ENCODE measurements around the gene LY6G6F.

The LY6G6F gene

DNA sequence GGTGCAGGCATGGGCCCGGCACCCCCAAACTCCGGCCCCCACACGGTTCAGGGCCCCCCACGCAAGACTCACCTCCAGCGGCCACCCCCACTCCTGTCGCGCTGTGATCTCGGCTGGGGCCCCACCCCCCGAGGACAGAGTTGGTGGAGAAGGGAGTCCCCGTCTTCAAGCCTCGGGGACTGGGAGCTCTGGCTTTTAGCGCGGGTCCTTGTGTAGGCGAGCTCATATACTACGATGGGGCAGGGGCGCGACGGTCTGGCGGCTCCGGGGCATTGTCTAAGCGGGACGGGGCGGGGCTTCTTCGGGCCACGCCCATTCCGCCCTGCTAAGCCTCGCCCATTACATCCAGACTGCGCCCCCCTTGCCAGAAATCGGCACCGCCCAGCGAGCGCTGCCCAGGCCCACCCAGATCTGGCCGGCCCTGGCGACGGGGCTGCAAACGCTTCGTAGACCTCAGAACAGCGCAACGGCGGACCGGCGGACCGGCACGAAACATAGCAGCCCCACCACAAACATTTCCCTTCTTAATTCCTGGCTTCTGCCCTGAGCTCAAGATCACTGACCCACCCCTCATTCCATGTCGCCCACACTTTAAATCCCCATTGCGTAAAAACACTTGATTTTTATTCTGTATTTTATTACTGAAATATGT is 23.4 kb downstream of the LY6G6F start:
- TF ChIP-seq GATA3 (IDR thresholded peaks at IDR 0.05; ENCODE audit: low read depth, low read length), result no peak
- TF ChIP-seq GATA2 (IDR thresholded peaks at IDR 0.05; ENCODE audit: low read depth, low read length), result no peak

DNA sequence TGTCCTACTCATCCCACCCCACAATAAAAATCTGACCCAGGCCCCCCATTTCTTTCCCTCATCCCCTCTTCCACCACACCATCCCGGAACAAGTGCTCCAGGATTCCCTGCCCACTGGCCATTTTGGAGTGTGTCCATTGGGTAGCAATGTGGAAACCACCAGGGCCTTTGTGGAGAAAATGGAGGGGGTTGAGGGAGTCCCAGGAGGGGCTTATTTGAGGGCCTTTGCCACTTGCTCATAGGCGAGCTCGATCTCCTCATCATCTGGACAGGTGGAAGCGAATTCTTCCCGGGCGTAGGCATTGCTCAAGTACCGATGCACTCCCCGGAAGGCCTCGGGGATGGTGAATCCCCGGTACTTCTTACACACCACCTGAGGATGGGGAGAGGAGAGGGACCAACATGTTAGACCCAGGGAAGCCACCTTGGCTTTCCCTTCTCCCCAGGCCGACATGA is 24.0 kb downstream of the LY6G6F start:
- TF ChIP-seq GATA3 (IDR thresholded peaks at IDR 0.05; ENCODE audit: low read depth, low read length) (no peak), GATA2 (IDR thresholded peaks at IDR 0.05; ENCODE audit: low read depth, low read length) (no peak)

DNA sequence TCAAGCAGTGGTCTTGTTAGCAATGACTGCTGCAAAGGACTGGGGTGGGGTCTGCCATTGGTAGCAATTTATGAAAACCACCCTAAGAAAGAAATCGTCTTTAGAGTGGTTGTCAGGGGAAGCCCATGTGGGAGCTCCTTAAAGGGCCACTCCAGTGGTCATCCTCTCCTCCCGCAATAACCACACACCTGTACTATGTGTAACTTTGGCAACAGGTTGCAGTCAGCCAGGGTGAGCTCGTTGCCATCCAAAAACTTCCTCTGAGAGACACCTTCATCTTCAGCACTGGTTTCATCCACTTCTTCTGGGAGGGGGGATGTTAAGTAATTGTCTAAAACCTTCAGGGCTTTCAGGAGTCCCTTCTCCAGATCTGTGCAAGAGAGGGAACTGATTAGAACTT is 25.4 kb downstream of the LY6G6F start:
- TF ChIP-seq GATA2 (IDR thresholded peaks at IDR 0.05; ENCODE audit: low read depth, low read length), result no peak
- TF ChIP-seq GATA3 (IDR thresholded peaks at IDR 0.05; ENCODE audit: low read depth, low read length), result no peak

DNA sequence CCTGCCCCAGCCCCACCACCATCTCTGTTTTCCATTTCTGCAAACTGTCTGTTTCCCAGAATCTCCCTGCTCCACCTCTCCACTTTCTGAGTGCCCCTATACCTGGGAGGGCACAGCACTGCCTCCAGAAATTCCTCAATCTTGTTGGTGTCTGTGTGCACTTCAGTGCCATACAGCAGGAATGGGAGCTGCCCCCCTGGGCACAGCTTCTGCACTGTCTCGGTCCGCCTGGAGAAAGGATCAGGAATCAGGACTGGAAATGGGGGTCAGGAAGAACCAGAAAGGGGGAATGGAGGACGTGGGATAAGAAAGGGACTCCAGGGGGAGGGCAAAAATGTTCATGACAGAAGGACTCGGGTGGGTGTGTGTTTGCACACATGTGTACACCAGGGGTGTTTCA is 27.1 kb downstream of the LY6G6F start:
- TF ChIP-seq GATA3 (IDR thresholded peaks at IDR 0.05; ENCODE audit: low read depth, low read length) (no peak), GATA2 (IDR thresholded peaks at IDR 0.05; ENCODE audit: low read depth, low read length) (no peak)

DNA sequence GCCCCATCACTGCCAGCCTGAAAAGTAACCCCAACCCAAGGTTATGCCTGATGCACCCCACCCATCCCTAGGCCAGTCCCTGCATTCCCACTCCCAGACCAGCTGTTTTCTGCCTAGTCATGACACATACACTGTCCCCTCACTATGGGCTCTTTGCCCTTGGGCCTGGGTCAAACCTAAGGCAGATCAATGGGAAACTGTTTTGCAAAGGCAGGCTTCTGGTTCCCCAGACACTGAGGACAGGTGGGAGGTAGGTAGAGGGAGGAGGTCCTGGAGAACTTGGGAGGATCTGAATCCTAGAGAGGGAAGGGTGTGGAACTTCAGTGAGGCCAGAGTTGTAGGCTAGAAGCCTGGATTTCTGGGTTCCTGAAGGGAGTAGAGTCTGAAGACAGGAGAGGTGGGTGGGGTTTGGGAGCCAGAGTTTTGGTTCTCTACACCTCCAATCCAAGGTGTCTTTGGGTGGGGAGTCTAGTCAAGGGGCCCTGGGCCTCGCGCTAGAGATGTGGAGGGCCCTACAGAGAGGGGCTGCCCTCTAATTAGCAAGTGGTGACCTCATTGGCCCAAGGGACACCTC is 27.7 kb downstream of the LY6G6F start:
- TF ChIP-seq GATA3 (IDR thresholded peaks at IDR 0.05; ENCODE audit: low read depth, low read length) (no peak), GATA2 (IDR thresholded peaks at IDR 0.05; ENCODE audit: low read depth, low read length) (no peak)

DNA sequence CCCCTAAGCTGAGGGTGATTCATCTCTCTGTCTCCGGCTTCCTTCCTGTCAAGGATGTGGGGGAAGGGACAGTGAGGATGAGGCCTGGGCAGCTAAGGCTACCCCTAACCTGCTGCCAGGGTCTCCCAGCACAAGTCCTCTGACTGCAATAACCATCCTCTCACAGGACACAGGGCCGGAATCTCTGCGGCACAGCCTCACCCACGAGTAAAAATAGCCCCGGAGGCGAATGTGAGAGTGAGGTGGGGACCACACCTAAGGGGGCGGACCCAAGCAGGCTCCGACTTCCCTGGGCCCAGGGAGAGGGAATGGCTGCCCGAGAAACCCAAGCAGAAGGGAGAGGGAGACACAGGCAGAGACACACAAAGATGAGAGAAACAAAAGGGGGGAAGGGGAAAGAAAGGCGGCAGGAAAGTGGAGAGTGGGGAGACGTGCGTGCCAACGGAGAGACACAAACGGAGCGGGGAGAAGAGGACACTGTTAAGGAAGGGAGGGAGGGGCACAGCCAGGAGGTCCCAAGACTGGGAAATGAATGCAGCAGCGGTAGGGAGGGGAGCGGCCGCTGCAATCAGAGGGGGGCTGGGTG is 28.2 kb downstream of the LY6G6F start:
- TF ChIP-seq GATA3 (IDR thresholded peaks at IDR 0.05; ENCODE audit: low read depth, low read length) (no peak), GATA2 (IDR thresholded peaks at IDR 0.05; ENCODE audit: low read depth, low read length) (no peak)

DNA sequence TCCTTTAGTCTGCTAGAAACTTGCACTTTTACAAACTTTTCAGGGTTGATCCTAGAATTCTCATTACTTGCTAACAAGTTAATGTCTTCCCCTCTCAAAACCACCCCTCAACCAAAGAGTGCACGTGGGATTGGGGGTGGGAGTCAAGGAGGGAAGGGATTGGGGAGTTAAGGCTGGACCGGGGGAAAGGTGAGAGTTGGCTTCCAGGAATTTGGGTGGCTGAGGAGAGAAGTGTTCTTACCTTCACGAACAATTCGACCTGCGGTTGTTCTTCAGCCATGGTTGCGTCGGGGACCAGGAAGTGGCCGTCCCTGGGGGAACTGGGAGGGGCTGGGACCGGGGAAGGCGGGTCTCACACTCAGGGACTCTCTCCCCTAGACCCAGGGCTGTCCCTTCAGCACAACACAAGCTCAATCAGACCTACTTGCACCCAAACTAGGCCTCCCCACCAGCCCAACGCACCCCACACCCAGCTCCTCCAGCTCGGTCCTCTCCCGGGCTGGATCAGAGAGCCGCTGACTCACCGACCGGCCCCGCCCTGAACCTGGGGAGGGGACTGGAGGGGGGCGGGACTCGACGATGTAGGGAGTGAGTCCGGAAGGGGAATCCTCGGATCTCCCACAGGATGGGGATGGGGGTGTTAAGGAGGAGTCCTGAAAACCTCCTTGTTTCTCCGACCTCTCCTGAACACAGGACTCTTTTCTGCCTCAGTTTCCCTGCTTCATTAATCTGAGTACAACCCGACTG is 29.5 kb downstream of the LY6G6F start, which contains the start of gene CLIC1:
Gene CLIC1 (minus strand): TSS at position 510 of the 747 bp plus-strand sequence. CDS start 230 bp downstream, at position 280.
- TF ChIP-seq GATA2 (IDR thresholded peaks at IDR 0.05; ENCODE audit: low read depth, low read length), result no peak
- no peak for TF ChIP-seq GATA3 (IDR thresholded peaks at IDR 0.05; ENCODE audit: low read depth, low read length)

DNA sequence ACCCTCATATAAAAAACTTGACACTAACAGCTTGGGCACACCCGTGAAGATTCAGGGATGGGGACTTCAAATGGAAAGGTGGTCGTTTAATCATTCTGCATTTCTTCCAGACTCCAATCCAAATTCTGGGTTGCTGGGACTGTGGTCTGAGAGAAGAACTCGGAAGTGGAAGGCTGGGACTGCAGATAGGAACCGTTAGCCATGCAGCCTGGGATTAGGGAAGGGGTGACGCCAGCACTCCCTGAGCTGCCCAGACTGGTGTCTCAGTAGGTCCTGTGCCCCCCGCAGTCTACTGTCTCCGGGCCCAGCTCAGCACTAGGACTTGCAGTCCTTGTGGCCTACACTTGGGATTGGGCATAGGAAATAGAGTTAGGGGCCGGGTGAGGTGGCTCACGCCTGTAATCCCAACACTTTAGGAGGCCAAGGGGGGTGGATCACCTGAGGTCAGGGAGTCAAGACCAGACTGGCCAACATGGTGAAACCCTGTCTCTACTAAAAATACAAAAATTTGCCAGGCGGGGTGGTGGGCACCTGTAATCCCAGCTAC is 30.2 kb downstream of the LY6G6F start:
- TF ChIP-seq GATA2 (IDR thresholded peaks at IDR 0.05; ENCODE audit: low read depth, low read length) (no peak), GATA3 (IDR thresholded peaks at IDR 0.05; ENCODE audit: low read depth, low read length) (no peak)

DNA sequence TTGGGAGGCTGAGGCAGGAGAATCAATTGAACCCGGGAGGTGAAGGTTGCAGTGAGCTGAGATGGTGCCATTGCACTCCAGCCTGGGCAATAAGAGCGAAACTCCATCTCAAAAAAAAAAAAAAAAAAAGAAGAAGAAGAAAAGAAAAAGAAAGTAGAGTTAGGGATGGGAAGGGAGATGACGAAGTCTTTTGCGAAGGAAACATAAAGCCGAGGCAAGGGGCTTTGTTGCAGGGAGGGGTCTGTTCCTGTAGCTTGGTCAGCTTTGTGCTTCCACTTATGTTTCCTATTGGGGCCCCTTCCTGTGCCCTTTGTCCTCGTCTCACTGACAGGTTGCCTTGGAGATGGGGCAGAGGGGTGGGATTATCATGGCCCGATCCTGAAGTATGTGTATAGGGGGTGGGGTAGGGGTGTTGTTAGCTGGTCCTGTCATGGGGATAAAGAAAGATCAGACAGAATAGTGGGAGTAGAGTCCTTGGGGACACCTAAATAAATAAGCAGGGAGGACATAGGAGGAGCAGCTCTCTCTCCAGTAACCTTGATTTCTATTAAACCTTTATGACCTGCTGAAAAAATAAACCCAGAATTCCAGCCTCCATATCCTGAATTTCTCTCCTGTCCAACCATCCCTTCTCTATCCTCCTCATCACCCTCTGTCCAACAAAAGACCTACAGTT is 30.8 kb downstream of the LY6G6F start:
- TF ChIP-seq GATA2 (IDR thresholded peaks at IDR 0.05; ENCODE audit: low read depth, low read length) (no peak), GATA3 (IDR thresholded peaks at IDR 0.05; ENCODE audit: low read depth, low read length) (no peak)

DNA sequence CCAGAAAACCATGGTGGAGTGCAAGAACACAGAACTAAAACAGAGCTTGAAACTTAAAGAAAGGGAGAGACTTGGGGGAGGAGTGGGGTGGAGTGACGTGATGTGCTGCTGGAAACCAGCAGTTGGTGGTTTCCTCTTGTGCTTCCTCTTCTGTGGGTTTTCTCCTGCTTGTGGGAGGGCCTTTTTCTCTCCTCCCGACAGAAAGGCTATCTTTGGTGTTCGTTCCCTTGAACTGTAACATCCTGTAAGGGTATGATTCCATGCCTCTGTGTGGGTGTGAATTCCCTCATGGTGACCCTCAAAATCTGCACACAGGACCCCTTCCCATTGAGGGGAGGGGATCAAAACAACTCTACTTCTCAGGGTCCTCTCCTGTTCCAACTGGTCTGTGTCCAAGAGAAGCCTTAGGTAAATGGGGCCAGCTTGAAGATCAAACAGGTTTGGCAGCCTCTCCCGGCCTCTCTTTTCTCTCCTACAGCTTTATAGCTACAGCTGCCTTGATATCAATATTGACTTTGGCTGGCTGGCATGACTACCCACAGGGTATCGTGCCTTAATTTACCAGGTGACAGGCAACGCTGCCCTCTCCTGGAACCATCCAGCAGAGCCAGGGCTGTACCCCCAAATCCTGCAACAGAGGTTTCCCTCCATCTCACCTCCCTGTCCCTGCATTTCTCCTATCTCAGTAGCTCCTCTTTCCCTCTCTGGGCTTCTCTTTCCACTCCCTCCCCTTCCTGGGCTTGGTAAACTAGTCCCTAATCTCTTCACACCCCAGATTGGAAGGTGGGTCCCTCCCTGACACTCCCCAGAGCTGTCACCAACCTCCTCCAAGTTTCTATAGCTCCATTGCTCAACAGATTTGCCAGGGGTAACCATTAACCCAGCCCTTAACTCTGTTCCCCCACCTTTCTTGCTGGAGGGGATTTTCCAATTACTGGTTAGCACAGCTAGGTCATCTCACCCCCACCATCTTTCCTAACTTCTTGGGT is 31.6 kb downstream of the LY6G6F start:
- TF ChIP-seq GATA2 (IDR thresholded peaks at IDR 0.05; ENCODE audit: low read depth, low read length) (no peak), GATA3 (IDR thresholded peaks at IDR 0.05; ENCODE audit: low read depth, low read length) (no peak)

DNA sequence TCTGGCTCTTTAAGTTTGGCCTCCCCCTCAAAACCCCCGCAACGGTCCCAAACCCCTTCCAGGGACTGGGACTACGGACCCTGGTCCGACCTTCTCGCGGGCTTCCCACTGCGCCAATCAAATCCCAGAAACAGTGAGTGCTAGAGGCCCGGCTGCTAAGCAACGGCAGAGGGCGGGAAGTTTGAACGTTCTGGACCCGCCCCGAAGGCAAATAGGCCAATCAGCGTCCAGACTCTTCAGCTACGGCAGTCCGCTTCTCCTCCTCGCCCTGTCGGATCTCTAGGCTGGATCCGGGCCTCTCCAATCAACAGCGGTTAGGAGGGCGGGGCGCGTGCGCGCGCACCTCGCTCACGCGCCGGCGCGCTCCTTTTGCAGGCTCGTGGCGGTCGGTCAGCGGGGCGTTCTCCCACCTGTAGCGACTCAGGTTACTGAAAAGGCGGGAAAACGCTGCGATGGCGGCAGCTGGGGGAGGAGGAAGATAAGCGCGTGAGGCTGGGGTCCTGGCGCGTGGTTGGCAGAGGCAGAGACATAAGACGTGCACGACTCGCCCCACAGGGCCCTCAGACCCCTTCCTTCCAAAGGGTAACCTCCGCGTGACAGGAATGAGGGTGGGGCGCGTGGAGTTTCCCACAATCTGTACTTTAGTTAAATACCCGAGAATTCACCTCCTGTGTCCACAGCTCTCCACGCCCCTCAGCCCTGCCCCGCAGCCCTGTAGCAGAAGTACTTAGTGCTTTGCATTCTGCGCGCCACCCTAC is 33.2 kb downstream of the LY6G6F start, which contains the start of gene MSH5:
Gene MSH5 (plus strand): TSS at position 367 of the 758 bp plus-strand sequence. CDS start 462 bp downstream, outside the sequence.
- TF ChIP-seq GATA3 (IDR thresholded peaks at IDR 0.05; ENCODE audit: low read depth, low read length), result no peak
- no peak for TF ChIP-seq GATA2 (IDR thresholded peaks at IDR 0.05; ENCODE audit: low read depth, low read length)

Data from SH-SY5Y (cell line).